Hepatocyte (in vitro differentiated cells): ENCODE results near the gene SYNE2. TPM values are rescaled to one million over a fixed set of nuclear protein-coding genes. Genes with fewer than 3 reads are reported as not detected.

ENCODE experiments used
- DNase-seq: peaks from one replicate; pipeline ENCODE4 v3.0.0-alpha.2; 2016; ENCODE audit warnings: low spot score
- H2AFZ ChIP-seq: fragments of 200-600 bp; sonication (generic); 2 replicates; pipeline ENCODE4 v1.6.0; 2016; ENCODE audit warnings: antibody characterized with exemption, mild to moderate bottlenecking
- H3K27ac ChIP-seq: fragments of 200-600 bp; sonication (generic); 2 replicates; pipeline ENCODE4 v1.5.1; 2016; ENCODE audit warnings: mild to moderate bottlenecking
- H3K27me3 ChIP-seq: fragments of 200-600 bp; sonication (generic); 2 replicates; pipeline ENCODE4 v1.6.1; 2016
- H3K36me3 ChIP-seq: fragments of 200-600 bp; sonication (generic); replicated peaks from 2 replicates; pipeline ENCODE4 v1.5.1; 2016; ENCODE audit warnings: low read depth; ENCODE audit not compliant: insufficient read depth
- H3K4me1 ChIP-seq: fragments of 200-600 bp; sonication (generic); 2 replicates; pipeline ENCODE4 v1.5.1; 2016; ENCODE audit warnings: mild to moderate bottlenecking, moderate library complexity; ENCODE audit not compliant: insufficient read depth
- H3K4me2 ChIP-seq: fragments of 200-600 bp; sonication (generic); 2 replicates; pipeline ENCODE4 v1.6.0; 2016
- H3K4me3 ChIP-seq: fragments of 200-600 bp; sonication (generic); 2 replicates; pipeline ENCODE4 v1.5.1; 2016; ENCODE audit warnings: mild to moderate bottlenecking
- H3K79me2 ChIP-seq: fragments of 200-600 bp; sonication (generic); 2 replicates; pipeline ENCODE4 v1.6.0; 2017; ENCODE audit warnings: mild to moderate bottlenecking
- H3K9me2 ChIP-seq: fragments of 200-600 bp; sonication (generic); replicated peaks from 2 replicates; pipeline ENCODE4 v1.6.0; 2017; ENCODE audit warnings: mild to moderate bottlenecking; ENCODE audit not compliant: insufficient read depth
- H3K9me3 ChIP-seq: fragments of 200-600 bp; sonication (generic); 2 replicates; pipeline ENCODE4 v1.5.1; 2016; ENCODE audit warnings: low read depth, mild to moderate bottlenecking
- H4K20me1 ChIP-seq: fragments of 200-600 bp; sonication (generic); 2 replicates; pipeline ENCODE4 v1.6.0; 2016; ENCODE audit warnings: mild to moderate bottlenecking; ENCODE audit not compliant: insufficient read depth, poor library complexity, severe bottlenecking
- EZH2 ChIP-seq: fragments of 200-600 bp; sonication (generic); IDR thresholded peaks from 2 replicates; pipeline ENCODE4 v1.6.1; 2016; ENCODE audit warnings: antibody characterized with exemption, mild to moderate bottlenecking, borderline replicate concordance
- EZH2phosphoT487 ChIP-seq: fragments of 200-600 bp; sonication (generic); IDR thresholded peaks from one replicate; pipeline ENCODE4 v1.6.1; 2018; ENCODE audit warnings: antibody characterized with exemption, mild to moderate bottlenecking, low read depth, moderate library complexity; ENCODE audit not compliant: unreplicated experiment, severe bottlenecking
- WGBS: methylation state at CpG from one replicate; pipeline ENCODE4 v1.1.6; 2016; ENCODE audit warnings: low lambda C conversion rate; ENCODE audit errors: missing lambda C conversion rate; 5-methylcytosine and 5-hydroxymethylcytosine counted together
- polyA plus RNA-seq: library from polyadenylated mRNA; unstranded; fragments of >200 nt; fragmentation: Nextera tagmentation; extraction: Ambion mirVana; gene quantifications from 2 replicates; pipeline ENCODE4 v1.2.1, GENCODE V29; 2016
- total RNA-seq: library from RNA; depleted of rRNA; stranded (reverse); fragments of >200 nt; gene quantifications from 2 replicates; pipeline ENCODE4 v1.2.3, GENCODE V29; 2014
- TF ChIP-seq, protein P1 (sequence below): fragments of 200-600 bp; sonication (generic); IDR thresholded peaks from 2 replicates; pipeline ENCODE4 v1.5.1; 2016; ENCODE audit warnings: antibody characterized with exemption, mild to moderate bottlenecking; ENCODE audit not compliant: poor library complexity

Gene SYNE2
- total and polyA plus RNA-seq, 2 experiments from 2014 or later: 21.0 to 58.6 TPM

DNA sequence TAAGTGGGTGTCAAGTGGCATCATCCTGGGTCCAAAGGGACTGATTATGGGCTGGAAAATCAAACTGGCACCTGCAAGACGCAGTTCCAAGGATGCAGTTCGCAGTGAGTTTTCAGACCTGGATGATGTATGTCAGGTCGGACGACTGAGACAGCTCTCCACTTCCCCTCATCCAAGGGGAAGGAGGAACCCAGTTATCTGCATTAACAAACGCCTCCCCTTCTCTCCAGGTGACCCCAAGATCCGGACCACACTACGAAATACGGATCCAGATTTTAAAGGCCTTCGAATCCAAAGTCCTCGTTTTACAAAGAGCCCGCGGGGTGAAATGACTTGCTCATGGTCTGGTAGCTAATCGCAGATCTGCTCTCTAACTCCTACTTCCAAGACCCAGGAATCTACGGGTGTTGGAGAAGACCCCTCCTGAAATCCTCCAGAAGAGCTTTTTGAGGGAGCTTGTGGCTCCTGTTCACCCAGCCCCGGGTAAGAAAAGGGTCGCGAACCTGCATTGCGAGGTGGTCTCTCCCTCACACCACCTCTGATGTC is 460 bp upstream of the SYNE2 start:
- peak overlapping the region; percentile 86 for H3K27ac ChIP-seq
- peak overlapping the region; percentile 96 for H3K4me2 ChIP-seq
- H3K9me2 ChIP-seq: no peaks in the 10 kb centered on the region
- no peaks in the 10 kb centered on the region for H3K4me1 ChIP-seq
- peak overlapping the region; percentile 100 for H2AFZ ChIP-seq
- peaks cover 31% of the 10 kb centered on the region for H3K79me2 ChIP-seq
- H3K36me3 ChIP-seq: no peaks in the 10 kb centered on the region
- peak overlapping the region; percentile 94 for H3K4me3 ChIP-seq
- TF ChIP-seq, protein P1, sequence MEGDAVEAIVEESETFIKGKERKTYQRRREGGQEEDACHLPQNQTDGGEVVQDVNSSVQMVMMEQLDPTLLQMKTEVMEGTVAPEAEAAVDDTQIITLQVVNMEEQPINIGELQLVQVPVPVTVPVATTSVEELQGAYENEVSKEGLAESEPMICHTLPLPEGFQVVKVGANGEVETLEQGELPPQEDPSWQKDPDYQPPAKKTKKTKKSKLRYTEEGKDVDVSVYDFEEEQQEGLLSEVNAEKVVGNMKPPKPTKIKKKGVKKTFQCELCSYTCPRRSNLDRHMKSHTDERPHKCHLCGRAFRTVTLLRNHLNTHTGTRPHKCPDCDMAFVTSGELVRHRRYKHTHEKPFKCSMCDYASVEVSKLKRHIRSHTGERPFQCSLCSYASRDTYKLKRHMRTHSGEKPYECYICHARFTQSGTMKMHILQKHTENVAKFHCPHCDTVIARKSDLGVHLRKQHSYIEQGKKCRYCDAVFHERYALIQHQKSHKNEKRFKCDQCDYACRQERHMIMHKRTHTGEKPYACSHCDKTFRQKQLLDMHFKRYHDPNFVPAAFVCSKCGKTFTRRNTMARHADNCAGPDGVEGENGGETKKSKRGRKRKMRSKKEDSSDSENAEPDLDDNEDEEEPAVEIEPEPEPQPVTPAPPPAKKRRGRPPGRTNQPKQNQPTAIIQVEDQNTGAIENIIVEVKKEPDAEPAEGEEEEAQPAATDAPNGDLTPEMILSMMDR: no peak
- TF ChIP-seq EZH2 (no peak), EZH2phosphoT487 (no peak)
- WGBS: 9% methylated on average over 18 of the region's 18 CpGs
- DNase-seq: no peak
- H3K9me3 ChIP-seq: no peaks in the 10 kb centered on the region
- no peaks in the 10 kb centered on the region for H3K27me3 ChIP-seq
- H4K20me1 ChIP-seq: no peaks in the 10 kb centered on the region

DNA sequence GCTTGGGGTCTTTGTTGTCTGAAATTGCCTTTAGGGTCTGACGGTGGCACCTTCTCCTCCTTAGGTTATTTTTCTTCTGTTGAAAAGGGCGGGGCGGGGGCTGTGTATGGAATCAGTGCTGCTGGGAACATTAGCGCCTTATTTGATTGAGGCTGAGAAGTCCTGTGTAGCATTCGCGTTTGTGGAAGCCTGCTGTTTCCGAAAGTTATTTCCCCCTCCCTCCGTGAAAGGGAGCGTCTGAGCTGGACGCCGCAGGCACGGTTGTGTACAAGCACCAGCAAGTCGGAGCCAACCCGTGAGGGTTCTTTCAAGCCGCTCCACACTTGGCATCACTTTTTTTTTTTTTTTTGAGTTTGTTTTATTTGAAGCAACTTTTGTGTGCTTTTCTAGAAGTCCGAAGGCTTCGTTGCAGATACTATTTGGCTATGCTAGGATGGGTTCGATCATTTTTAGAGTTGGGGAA is 1.1 kb downstream of the SYNE2 start:
- Histone ChIP-seq H3K27ac (peak overlapping the region; percentile 86), H3K79me2 (peaks cover 45% of the 10 kb centered on the region), H2AFZ (peak overlapping the region; percentile 100), H3K4me1 (no peaks in the 10 kb centered on the region), H4K20me1 (no peaks in the 10 kb centered on the region), H3K4me2 (peak overlapping the region; percentile 96), H3K9me2 (no peaks in the 10 kb centered on the region), H3K4me3 (peak overlapping the region; percentile 94), H3K36me3 (no peaks in the 10 kb centered on the region), H3K27me3 (no peaks in the 10 kb centered on the region), H3K9me3 (no peaks in the 10 kb centered on the region)
- TF ChIP-seq EZH2 (no peak), EZH2phosphoT487 (no peak)
- TF ChIP-seq, protein P1: no peak
- peak; percentile 72 for DNase-seq
- WGBS: 4% methylated on average over 17 of the region's 18 CpGs

DNA sequence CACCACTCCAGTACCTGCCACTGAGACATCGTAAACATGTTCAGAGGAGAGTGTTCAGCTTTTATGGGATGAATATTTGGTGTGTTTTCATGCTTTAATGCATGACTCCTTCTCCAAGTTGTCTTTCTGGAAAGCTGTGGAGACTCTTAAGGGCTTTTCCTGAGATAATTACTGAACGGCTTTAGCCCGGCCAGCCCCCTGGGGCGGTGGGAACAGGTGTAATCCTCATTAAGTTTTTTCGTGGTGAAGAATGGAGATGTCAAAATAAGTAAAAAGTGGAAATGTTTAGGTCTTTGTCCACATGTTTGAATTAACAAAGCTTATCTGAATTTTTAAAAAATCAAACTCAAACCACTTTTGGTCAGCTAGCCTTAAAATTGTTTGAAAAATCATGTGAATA is 1.5 kb downstream of the SYNE2 start:
- H3K4me1 ChIP-seq: no peaks in the 10 kb centered on the region
- H3K27me3 ChIP-seq: no peaks in the 10 kb centered on the region
- peak overlapping the region; percentile 94 for H3K4me3 ChIP-seq
- no peaks in the 10 kb centered on the region for H4K20me1 ChIP-seq
- H3K79me2 ChIP-seq: peaks cover 50% of the 10 kb centered on the region
- peak overlapping the region; percentile 100 for H2AFZ ChIP-seq
- peak overlapping the region; percentile 86 for H3K27ac ChIP-seq
- H3K4me2 ChIP-seq: peak overlapping the region; percentile 96
- WGBS: 7% methylated on average over 5 of the region's 5 CpGs
- no peak for DNase-seq
- H3K36me3 ChIP-seq: no peaks in the 10 kb centered on the region
- H3K9me2 ChIP-seq: no peaks in the 10 kb centered on the region
- TF ChIP-seq EZH2 (no peak), EZH2phosphoT487 (no peak)
- TF ChIP-seq, protein P1: no peak
- no peaks in the 10 kb centered on the region for H3K9me3 ChIP-seq
